H9 (cell line): ENCODE results near the gene GIGYF1. TPM values are rescaled to one million over a fixed set of nuclear protein-coding genes. Genes with fewer than 3 reads are reported as not detected.

Source experiments
- DNase-seq: peaks from one replicate; pipeline ENCODE4 v3.0.0-alpha.2; 2017
- H2AFZ ChIP-seq: one replicate; pipeline ENCODE4 v1.6.1; 2013; ENCODE audit warnings: mild to moderate bottlenecking, low read length, control low read depth, moderate library complexity
- H2AK5ac ChIP-seq: 2 replicates; pipeline ENCODE4 v1.6.1; 2013; ENCODE audit warnings: low read length, control low read depth, mixed read lengths; ENCODE audit not compliant: insufficient read length
- H2BK120ac ChIP-seq: one replicate; pipeline ENCODE4 v1.6.1; 2013; ENCODE audit warnings: low read depth, mild to moderate bottlenecking, low read length, control low read depth, inconsistent platforms; ENCODE audit not compliant: poor library complexity, severe bottlenecking
- H2BK12ac ChIP-seq: 2 replicates; pipeline ENCODE4 v1.6.1; 2013; ENCODE audit warnings: low read length, control low read depth, mixed read lengths, low read depth; ENCODE audit not compliant: insufficient read length
- H2BK15ac ChIP-seq: 2 replicates; pipeline ENCODE4 v1.6.1; 2013; ENCODE audit warnings: low read depth, low read length, control low read depth
- H2BK20ac ChIP-seq: one replicate; pipeline ENCODE4 v1.6.1; 2013; ENCODE audit warnings: low read depth, mild to moderate bottlenecking, low read length, control low read depth, inconsistent platforms; ENCODE audit not compliant: poor library complexity, severe bottlenecking
- H2BK5ac ChIP-seq: 2 replicates; pipeline ENCODE4 v1.6.1; 2013; ENCODE audit warnings: low read length, control low read depth, mixed read lengths; ENCODE audit not compliant: insufficient read length
- H3K14ac ChIP-seq: 2 replicates; pipeline ENCODE4 v1.6.1; 2013; ENCODE audit warnings: low read length, control low read depth; ENCODE audit not compliant: insufficient read depth
- H3K18ac ChIP-seq: 2 replicates; pipeline ENCODE4 v1.6.1; 2013; ENCODE audit warnings: low read depth, mild to moderate bottlenecking, mixed read lengths, low read length, control low read depth; ENCODE audit not compliant: insufficient read length
- H3K23ac ChIP-seq: 2 replicates; pipeline ENCODE4 v1.6.1; 2013; ENCODE audit warnings: low read length, control low read depth, mixed read lengths, low read depth; ENCODE audit not compliant: insufficient read length
- H3K23me2 ChIP-seq: 2 replicates; pipeline ENCODE4 v1.6.1; 2013; ENCODE audit warnings: low read depth, mild to moderate bottlenecking, mixed read lengths, low read length, control low read depth; ENCODE audit not compliant: insufficient read length, poor library complexity, severe bottlenecking
- H3K27ac ChIP-seq: 2 replicates; pipeline ENCODE4 v1.5.1; 2013; ENCODE audit warnings: low read length, control low read depth, mixed read lengths, low read depth; ENCODE audit not compliant: insufficient read length
- H3K27me3 ChIP-seq: 2 replicates; pipeline ENCODE4 v1.6.1; 2013; ENCODE audit warnings: low read length, control low read depth, inconsistent platforms; ENCODE audit not compliant: insufficient read depth
- H3K4ac ChIP-seq: 2 replicates; pipeline ENCODE4 v1.6.1; 2013; ENCODE audit warnings: low read depth, mild to moderate bottlenecking, control low read depth, inconsistent platforms, low read length, moderate library complexity
- H3K4me1 ChIP-seq: 2 replicates; pipeline ENCODE4 v1.6.1; 2013; ENCODE audit warnings: low read length, control low read depth, inconsistent platforms; ENCODE audit not compliant: insufficient read depth
- H3K4me2 ChIP-seq: 2 replicates; pipeline ENCODE4 v1.6.1; 2013; ENCODE audit warnings: low read length, control low read depth, mixed read lengths; ENCODE audit not compliant: insufficient read length, insufficient read depth
- H3K56ac ChIP-seq: 2 replicates; pipeline ENCODE4 v1.6.1; 2013; ENCODE audit warnings: low read depth, mild to moderate bottlenecking, mixed read lengths, low read length, control low read depth; ENCODE audit not compliant: insufficient read length
- H3K79me1 ChIP-seq: 2 replicates; pipeline ENCODE4 v1.6.1; 2013; ENCODE audit warnings: low read depth, mild to moderate bottlenecking, moderate library complexity, low read length, control low read depth, inconsistent platforms; ENCODE audit not compliant: insufficient read depth, poor library complexity, severe bottlenecking
- H3K79me2 ChIP-seq: 2 replicates; pipeline ENCODE4 v1.6.1; 2013; ENCODE audit warnings: low read length, control low read depth, inconsistent platforms; ENCODE audit not compliant: insufficient read depth
- H3K9ac ChIP-seq: 2 replicates; pipeline ENCODE4 v1.6.1; 2013; ENCODE audit warnings: low read length, control low read depth, mixed read lengths; ENCODE audit not compliant: insufficient read length; ENCODE audit errors: extremely low read depth
- H3K9me3 ChIP-seq: one replicate; pipeline ENCODE4 v1.6.1; 2013; ENCODE audit warnings: low read depth, low read length, inconsistent platforms; ENCODE audit not compliant: control insufficient read depth
- H3T11ph ChIP-seq: one replicate; pipeline ENCODE4 v1.6.1; 2013; ENCODE audit warnings: mild to moderate bottlenecking, low read length, control low read depth, inconsistent platforms
- H4K20me1 ChIP-seq: one replicate; pipeline ENCODE4 v1.6.1; 2013; ENCODE audit not compliant: control insufficient read depth, insufficient read length, insufficient read depth
- H4K5ac ChIP-seq: 2 replicates; pipeline ENCODE4 v1.6.1; 2013; ENCODE audit warnings: low read depth, mild to moderate bottlenecking, mixed read lengths, low read length, control low read depth; ENCODE audit not compliant: insufficient read length
- H4K8ac ChIP-seq: replicated peaks from 2 replicates; pipeline ENCODE4 v1.6.1; 2013; ENCODE audit warnings: low read length, control low read depth, mixed read lengths, low read depth; ENCODE audit not compliant: insufficient read length
- H4K91ac ChIP-seq: 2 replicates; pipeline ENCODE4 v1.6.1; 2013; ENCODE audit warnings: low read depth, mild to moderate bottlenecking, moderate library complexity, mixed read lengths, low read length, control low read depth; ENCODE audit not compliant: insufficient read length
- H3K27ac Mint-ChIP-seq, 3 experiments: 2 replicates in 2 of 3; 3 replicates in 1 of 3; pipeline ENCODE4 v1.8.0; 2020 to 2021; ENCODE audit warnings: mixed read lengths in 3 of 3, mild to moderate bottlenecking in 1 of 3, moderate library complexity in 1 of 3
- H3K27me3 Mint-ChIP-seq: 2 replicates; pipeline ENCODE4 v1.8.0; 2021; ENCODE audit warnings: low read depth, mild to moderate bottlenecking, moderate library complexity, mixed read lengths
- H3K36me3 Mint-ChIP-seq, 3 experiments: 2 replicates in 2 of 3; 3 replicates in 1 of 3; pipeline ENCODE4 v1.8.0; 2020 to 2021; ENCODE audit warnings: low read depth in 3 of 3, mixed read lengths in 3 of 3; ENCODE audit not compliant: insufficient read depth in 1 of 3
- H3K4me1 Mint-ChIP-seq, 2 experiments: 2 replicates each; pipeline ENCODE4 v1.8.0; 2020; ENCODE audit warnings: mixed read lengths in 2 of 2
- H3K4me3 Mint-ChIP-seq, 2 experiments: 2 replicates in 1 of 2; 3 replicates in 1 of 2; pipeline ENCODE4 v1.8.0; 2020 to 2021; ENCODE audit warnings: mild to moderate bottlenecking in 2 of 2, mixed read lengths in 2 of 2, moderate library complexity in 1 of 2
- H3K9me3 Mint-ChIP-seq, 2 experiments: 2 replicates in 1 of 2; 3 replicates in 1 of 2; pipeline ENCODE4 v1.8.0; 2020; ENCODE audit warnings: mild to moderate bottlenecking in 2 of 2, mixed read lengths in 2 of 2, moderate library complexity in 1 of 2
- CTCF ChIP-seq: fragments of 200-600 bp; sonication (generic); conservative IDR thresholded peaks from 3 replicates; pipeline ENCODE4 v1.8.0; 2021; ENCODE audit warnings: antibody characterized with exemption, mild to moderate bottlenecking
- WGBS: extraction: QIAGEN DNeasy Blood & Tissue Kit; methylation state at CpG from one replicate; pipeline ENCODE4 v1.1.7; 2013; ENCODE audit warnings: missing lambda C conversion rate, low lambda C conversion rate, mixed read lengths; ENCODE audit not compliant: insufficient read length; ENCODE audit errors: extremely low coverage; 5-methylcytosine and 5-hydroxymethylcytosine counted together
- long read RNA-seq: library from polyadenylated mRNA; unstranded; transcript quantifications from one replicate; pipeline ENCODE4 v2.0.0, GENCODE V29; 2020
- total RNA-seq: library from RNA; stranded (reverse); gene quantifications from 2 replicates; pipeline ENCODE4 v1.2.1, GENCODE V29; 2021

Gene GIGYF1
- total RNA-seq: 101 and 104 TPM in 2 replicates
- long read RNA-seq, partial matches to known transcripts: 8 of 22 reads
- long read RNA-seq, other reads (novel, unspliced or antisense): 14 of 22 reads

DNA sequence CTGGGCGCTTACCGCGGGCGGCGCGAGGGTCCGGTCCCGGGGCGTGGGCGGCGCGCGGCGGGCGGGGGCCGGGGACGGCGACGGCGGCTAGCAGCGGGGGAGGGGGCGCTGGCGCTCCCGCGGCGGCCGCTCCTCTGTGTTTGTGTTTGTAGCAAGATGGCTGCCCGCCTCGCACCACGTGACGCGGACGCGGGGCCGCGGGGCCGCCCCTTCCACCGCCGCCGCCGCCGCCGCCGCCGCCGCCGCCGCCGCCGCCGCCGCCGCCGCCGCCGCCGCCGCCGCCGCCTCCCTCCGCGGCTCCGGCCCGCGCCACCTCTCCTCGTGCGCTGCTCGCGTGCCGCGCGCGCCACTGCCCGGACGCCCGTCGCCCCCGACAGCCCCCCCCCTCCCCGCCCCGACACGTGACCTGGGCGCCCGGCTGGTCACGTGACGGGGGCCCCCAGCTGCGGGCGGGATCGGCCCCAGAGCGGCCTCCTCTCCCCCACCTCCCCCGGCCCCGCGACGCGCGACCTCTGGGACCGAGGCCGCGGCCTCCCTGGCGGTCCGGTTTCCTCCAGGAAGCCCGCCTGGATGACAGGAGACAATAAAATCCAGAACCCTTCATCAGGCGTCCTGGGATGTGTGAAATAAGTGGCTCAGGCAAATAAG, at the start of gene GIGYF1:
GIGYF1 (minus strand) TSS at position 153 of the 648 bp plus-strand sequence. CDS start 6,012 bp downstream, outside the sequence.
- Mint-ChIP-seq H3K27me3 (peaks cover 2% of the 10 kb centered on the region; the same call in 1 of the 2 replicates), H3K9me3 (no peaks in the 10 kb centered on the region), H3K4me3 (peak within 1 kb of the TSS; percentile 97), H3K4me1 (peaks cover 35 to 36% of the 10 kb centered on the region in 2 experiments), H3K27ac (peak within 1 kb of the TSS; percentile 92 to 98 (median 96)), H3K36me3 (peaks cover 8 to 17% (median 15%) of the 10 kb centered on the region in 3 experiments)
- no peak within 1 kb of the TSS for H4K8ac ChIP-seq
- H2BK12ac ChIP-seq: no peak within 1 kb of the TSS
- WGBS: no CpG with 5 or more reads among the region's 102 CpGs
- peaks cover 5% of the 10 kb centered on the region for H3K79me1 ChIP-seq
- peaks cover 12% of the 10 kb centered on the region for H3K23me2 ChIP-seq
- H2BK20ac ChIP-seq: no peak within 1 kb of the TSS
- no peak within 1 kb of the TSS for H3K56ac ChIP-seq
- no peaks in the 10 kb centered on the region for H3K27me3 ChIP-seq
- peak; percentile 72 for DNase-seq
- no peak within 1 kb of the TSS for H2AK5ac ChIP-seq
- H3K4me2 ChIP-seq: peak within 1 kb of the TSS; percentile 80
- no peak within 1 kb of the TSS for H2AFZ ChIP-seq
- no peaks in the 10 kb centered on the region for H4K20me1 ChIP-seq
- H2BK120ac ChIP-seq: no peak within 1 kb of the TSS
- no peaks in the 10 kb centered on the region for H3K9me3 ChIP-seq
- H4K91ac ChIP-seq: no peak within 1 kb of the TSS
- H3K4ac ChIP-seq: no peak within 1 kb of the TSS
- H3K23ac ChIP-seq: no peak within 1 kb of the TSS
- H2BK5ac ChIP-seq: no peak within 1 kb of the TSS
- peak within 1 kb of the TSS; percentile 66 for H3K18ac ChIP-seq
- H3T11ph ChIP-seq: no peak within 1 kb of the TSS
- H3K79me2 ChIP-seq: peaks cover 30% of the 10 kb centered on the region; the same call in 1 of the 2 replicates
- H4K5ac ChIP-seq: no peak within 1 kb of the TSS
- peak within 1 kb of the TSS; percentile 82 for H3K9ac ChIP-seq
- H3K4me1 ChIP-seq: 0 out of 2 replicates have a peak, but pooled peaks cover 5% of the 10 kb centered on the region
- H3K27ac ChIP-seq: peak within 1 kb of the TSS; percentile 97
- peak within 1 kb of the TSS; percentile 59 for H3K14ac ChIP-seq
- H2BK15ac ChIP-seq: no peak within 1 kb of the TSS
- TF ChIP-seq CTCF: no peak
